ENCODE measurements around the gene SLITRK6. TPM values are rescaled to one million over a fixed set of nuclear protein-coding genes. Genes with fewer than 3 reads are reported as not detected.

The SLITRK6 gene
- total RNA-seq, 1 donor from 2014 or later, result not detected

DNA sequence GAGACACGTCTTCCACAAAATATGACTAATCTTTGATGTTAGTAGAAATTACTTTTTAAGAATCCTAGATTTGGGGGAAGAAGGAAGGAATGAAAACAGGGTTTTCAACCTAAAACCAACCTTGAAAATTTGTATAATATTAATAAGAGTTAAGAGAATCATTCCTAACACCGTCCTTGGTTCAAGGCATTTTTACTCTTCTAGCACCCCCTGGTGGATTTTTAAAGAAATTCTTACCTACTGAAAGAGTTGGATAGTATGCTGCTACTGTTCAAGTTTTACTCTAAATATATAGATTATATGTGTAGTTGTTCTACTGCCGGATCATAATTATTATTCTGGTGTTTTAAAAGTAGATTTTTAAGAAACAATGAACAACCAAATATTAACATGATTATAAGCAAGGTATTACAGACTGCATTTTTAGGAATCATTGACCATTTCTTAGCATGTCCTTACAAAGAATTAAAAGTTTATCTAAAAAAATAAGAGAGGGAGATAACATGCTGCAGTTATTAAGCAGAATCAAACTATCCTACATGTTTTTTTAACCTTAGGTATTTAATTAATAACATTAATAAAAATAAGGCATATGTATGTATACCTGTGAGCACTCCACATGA is 7.4 kb upstream of the SLITRK6 start:
- Histone ChIP-seq H3K9me3 (no peaks in the 10 kb centered on the region), H3K27ac (no peak overlapping the region), H3K4me3 (no peak overlapping the region), H3K4me1 (no peaks in the 10 kb centered on the region), H3K27me3 (no peaks in the 10 kb centered on the region), H3K36me3 (no peaks in the 10 kb centered on the region)
- no peak for DNase-seq (ENCODE audit: low spot score in 2 of 2)
- TF ChIP-seq, protein P1, sequence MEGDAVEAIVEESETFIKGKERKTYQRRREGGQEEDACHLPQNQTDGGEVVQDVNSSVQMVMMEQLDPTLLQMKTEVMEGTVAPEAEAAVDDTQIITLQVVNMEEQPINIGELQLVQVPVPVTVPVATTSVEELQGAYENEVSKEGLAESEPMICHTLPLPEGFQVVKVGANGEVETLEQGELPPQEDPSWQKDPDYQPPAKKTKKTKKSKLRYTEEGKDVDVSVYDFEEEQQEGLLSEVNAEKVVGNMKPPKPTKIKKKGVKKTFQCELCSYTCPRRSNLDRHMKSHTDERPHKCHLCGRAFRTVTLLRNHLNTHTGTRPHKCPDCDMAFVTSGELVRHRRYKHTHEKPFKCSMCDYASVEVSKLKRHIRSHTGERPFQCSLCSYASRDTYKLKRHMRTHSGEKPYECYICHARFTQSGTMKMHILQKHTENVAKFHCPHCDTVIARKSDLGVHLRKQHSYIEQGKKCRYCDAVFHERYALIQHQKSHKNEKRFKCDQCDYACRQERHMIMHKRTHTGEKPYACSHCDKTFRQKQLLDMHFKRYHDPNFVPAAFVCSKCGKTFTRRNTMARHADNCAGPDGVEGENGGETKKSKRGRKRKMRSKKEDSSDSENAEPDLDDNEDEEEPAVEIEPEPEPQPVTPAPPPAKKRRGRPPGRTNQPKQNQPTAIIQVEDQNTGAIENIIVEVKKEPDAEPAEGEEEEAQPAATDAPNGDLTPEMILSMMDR (IDR thresholded peaks at IDR 0.05), result peak in 2 of 3 experiments; percentile 48 to 58
- intact Hi-C loops (cut with DNase I), result loop anchor here (2.0 to 5.0 kb wide), 2 partner anchors 889 to 910 kb away; no protein-coding TSS in a partner anchor

DNA sequence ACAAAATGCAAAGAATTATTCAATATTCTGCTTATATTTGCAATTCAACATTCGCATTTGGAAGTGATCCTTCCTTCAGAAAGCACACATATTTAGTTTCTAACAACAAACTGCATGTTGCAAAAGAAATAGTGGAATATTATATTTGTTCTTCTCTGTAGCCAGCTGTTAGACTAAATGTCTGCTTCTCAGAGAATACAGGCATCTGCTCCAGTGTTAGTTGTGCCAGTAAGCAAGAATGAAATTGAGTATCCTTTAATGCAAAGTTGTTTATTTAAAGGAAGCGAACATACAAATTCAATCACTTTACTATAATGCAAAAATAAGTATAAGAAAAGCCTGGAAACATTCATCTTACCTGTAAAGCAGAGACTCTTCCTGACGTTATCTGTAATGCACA is 663 bp downstream of the SLITRK6 start:
- intact Hi-C loops (cut with DNase I), result no loop called here
- no peak overlapping the region for H3K27ac ChIP-seq

DNA sequence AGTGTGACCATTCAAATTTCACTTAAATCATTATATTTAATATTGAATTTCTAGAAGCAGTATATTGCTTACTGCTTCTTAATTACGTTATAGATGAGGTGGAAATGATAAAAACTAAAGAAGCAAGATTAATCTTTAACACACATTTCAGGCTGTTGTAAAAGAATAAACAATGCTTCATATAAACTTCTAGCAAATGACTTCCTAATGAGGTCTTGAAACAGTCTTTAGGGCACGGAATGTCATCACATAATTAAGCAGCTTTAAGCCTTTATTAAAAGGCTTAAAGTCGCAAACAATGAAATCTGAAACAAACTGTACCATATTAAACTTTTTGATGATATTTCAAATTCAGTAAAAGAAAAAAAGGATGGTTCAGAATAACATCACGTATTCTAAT is 1.9 kb downstream of the SLITRK6 start:
- Histone ChIP-seq H3K9me3 (no peaks in the 10 kb centered on the region), H3K27ac (no peak overlapping the region), H3K36me3 (no peaks in the 10 kb centered on the region), H3K4me3 (no peak overlapping the region), H3K4me1 (no peaks in the 10 kb centered on the region), H3K27me3 (no peaks in the 10 kb centered on the region)
- DNase-seq (ENCODE audit: low spot score in 2 of 2), result no peak
- TF ChIP-seq, protein P1 (IDR thresholded peaks at IDR 0.05), result no peak
- intact Hi-C loops (cut with DNase I), result no loop called here

More for the DNA sequence above, 663 bp downstream of the SLITRK6 start:
- no peaks in the 10 kb centered on the region for H3K4me1 ChIP-seq
- no peak overlapping the region for H3K4me3 ChIP-seq
- TF ChIP-seq, protein P1 (IDR thresholded peaks at IDR 0.05), result no peak
- no peaks in the 10 kb centered on the region for H3K36me3 ChIP-seq
- H3K9me3 ChIP-seq, result no peaks in the 10 kb centered on the region
- DNase-seq (ENCODE audit: low spot score in 2 of 2), result no peak
- H3K27me3 ChIP-seq, result no peaks in the 10 kb centered on the region

DNA sequence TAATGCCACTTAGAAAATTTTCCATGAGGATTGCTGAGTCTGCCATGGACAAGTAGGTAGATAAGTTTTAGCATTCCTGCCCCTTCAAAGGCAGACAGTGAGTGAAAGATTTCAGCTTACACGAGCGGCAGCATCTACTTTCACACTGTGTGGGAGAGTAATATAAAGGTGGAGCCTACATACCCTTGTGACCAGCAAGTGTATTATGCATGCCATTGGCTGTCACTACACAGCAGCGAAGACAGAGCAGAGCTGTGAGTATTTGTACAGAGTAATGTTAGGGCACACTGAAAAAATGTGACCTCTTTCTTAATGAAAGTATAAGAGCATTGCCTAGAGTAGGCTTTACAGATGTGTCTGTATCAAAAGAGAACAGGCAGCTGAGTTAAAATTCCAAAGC is 14.0 kb downstream of the SLITRK6 start:
- intact Hi-C loops (cut with DNase I), result no loop called here
- TF ChIP-seq, protein P1 (IDR thresholded peaks at IDR 0.05), result no peak

DNA sequence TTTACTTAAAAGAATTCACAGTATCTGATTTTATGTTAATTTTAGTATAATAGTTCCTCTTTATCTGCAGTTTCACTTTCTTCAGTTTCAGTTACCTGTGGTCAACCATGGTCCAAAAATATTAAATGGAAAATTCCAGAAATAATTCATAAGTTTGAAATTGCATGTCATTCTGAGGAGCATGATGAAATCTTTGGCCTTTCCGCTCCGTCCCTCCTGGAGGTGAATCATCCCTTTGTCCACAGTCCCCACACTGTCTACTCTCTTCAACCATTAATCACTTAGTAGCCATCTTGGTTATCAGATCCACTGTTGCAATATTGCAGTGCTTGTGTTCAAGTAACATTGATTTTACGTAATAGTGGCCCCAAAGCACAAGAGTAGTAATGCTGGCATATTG is 26.9 kb downstream of the SLITRK6 start:
- H3K27ac ChIP-seq, result no peak overlapping the region
- no peaks in the 10 kb centered on the region for H3K27me3 ChIP-seq
- H3K36me3 ChIP-seq, result no peaks in the 10 kb centered on the region
- DNase-seq (ENCODE audit: low spot score in 2 of 2), result no peak
- no peaks in the 10 kb centered on the region for H3K9me3 ChIP-seq
- no peak overlapping the region for H3K4me3 ChIP-seq
- no peaks in the 10 kb centered on the region for H3K4me1 ChIP-seq
- intact Hi-C loops (cut with DNase I), result no loop called here
- TF ChIP-seq, protein P1 (IDR thresholded peaks at IDR 0.05), result no peak

More for the DNA sequence above, 14.0 kb downstream of the SLITRK6 start:
- Histone ChIP-seq H3K27ac (no peak overlapping the region), H3K4me1 (no peaks in the 10 kb centered on the region), H3K9me3 (no peaks in the 10 kb centered on the region), H3K27me3 (no peaks in the 10 kb centered on the region), H3K4me3 (no peak overlapping the region), H3K36me3 (no peaks in the 10 kb centered on the region)
- DNase-seq (ENCODE audit: low spot score in 2 of 2), result no peak
